Stimulated activated CD8-positive, alpha-beta memory T cell treated with anti-CD3 and anti-CD28 coated beads, Interleukin-15, amount 100 ng/mL, for 4 hours (primary cell): Measurements from ENCODE around the gene UBAP1L.
"Not testable (repeated sequence)": the region's sequence is repeated elsewhere in the genome, so short reads cannot be mapped to it uniquely, and the experiment has no call there.

Experiments used
- DNase-seq, 2 donors: peaks; one replicate each; pipeline ENCODE4 v3.0.0-alpha.2; 2020; ENCODE audit warnings: low read depth in 2 of 2

The UBAP1L gene

GRCh38 chr15:65044724-65045481, 70.1 kb downstream of the UBAP1L start, which contains the start of gene SLC51B:
TSS of gene SLC51B (plus strand) at chr15:65045387. CDS start at chr15:65050005, 4,618 bp downstream.
- no peak for DNase-seq

GRCh38 chr15:65044218-65044617, 70.8 kb downstream of the UBAP1L start:
- DNase-seq: not testable (repeated sequence)

DNA sequence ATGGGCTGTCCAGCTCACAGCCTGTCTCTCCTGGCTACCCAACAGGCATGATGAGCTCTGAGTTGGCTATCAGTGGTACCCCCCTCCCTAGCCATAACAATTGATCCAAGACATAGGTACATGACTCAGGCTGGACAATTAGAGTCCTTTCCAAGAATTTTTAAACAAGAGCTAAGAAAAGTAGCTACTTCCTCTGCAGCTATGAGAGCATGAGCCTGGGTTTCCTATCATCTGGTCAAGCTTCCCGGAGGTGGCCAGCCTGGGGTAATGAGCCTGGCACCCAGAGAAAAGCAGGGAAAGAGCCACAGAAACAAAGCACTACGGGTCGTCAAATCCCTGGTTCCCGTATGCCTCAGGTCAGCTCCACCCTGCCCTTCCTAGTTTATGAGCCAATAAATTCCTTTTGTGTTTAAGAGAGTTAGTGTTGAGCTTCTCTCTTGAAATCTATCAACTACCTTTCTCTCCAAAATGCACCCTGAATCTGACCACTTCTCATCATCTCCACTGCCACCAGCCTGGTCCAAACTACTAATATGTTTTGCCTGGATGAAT, 72.1 kb downstream of the UBAP1L start:
- DNase-seq: no peak
